ENCODE results near the gene RAE1. TPM values are rescaled to one million over a fixed set of nuclear protein-coding genes. Genes with fewer than 3 reads are reported as not detected.

Gene RAE1
- total RNA-seq, 1 experiment from 2014 or later = 53.1 TPM

- Histone ChIP-seq H3K27ac (ENCODE audit: insufficient read length, low read depth, low read length) (no peak overlapping the region), H4K20me1 (ENCODE audit: control insufficient read depth, insufficient read depth, insufficient read length) (no peaks in the 10 kb centered on the region), H3K23me2 (ENCODE audit: insufficient read length, low read depth, low read length, poor library complexity, severe bottlenecking) (no peaks in the 10 kb centered on the region)
Observed at GRCh38 chr20:57416296-57417022, 65.4 kb downstream of the RAE1 start.

More at GRCh38 chr20:57416296-57417022, 65.4 kb downstream of the RAE1 start:
- Mint-ChIP-seq H3K27me3 (ENCODE audit: low read depth) (peaks cover 2% of the 10 kb centered on the region), H3K27ac (no peak overlapping the region), H3K9me3 (no peaks in the 10 kb centered on the region), H3K4me3 (no peak overlapping the region), H3K4me1 (peaks cover 0 to 11% of the 10 kb centered on the region in 2 experiments; a peak in 2 of 4 replicates), H3K36me3 (ENCODE audit: insufficient read depth in 1 of 3, low read depth in 3 of 3) (no peaks in the 10 kb centered on the region)
- Histone ChIP-seq H3K27me3 (ENCODE audit: insufficient read depth, low read length) (no peaks in the 10 kb centered on the region), H4K5ac (ENCODE audit: insufficient read length, low read depth, low read length) (no peak overlapping the region), H2BK5ac (ENCODE audit: insufficient read length, low read length) (no peak overlapping the region), H3K79me1 (ENCODE audit: insufficient read depth, low read depth, low read length, poor library complexity, severe bottlenecking) (no peaks in the 10 kb centered on the region), H2BK120ac (ENCODE audit: low read depth, low read length, poor library complexity, severe bottlenecking) (no peak overlapping the region), H3K4me2 (ENCODE audit: insufficient read depth, insufficient read length, low read length) (no peak overlapping the region), H3K23ac (ENCODE audit: insufficient read length, low read depth, low read length) (no peak overlapping the region), H3K4ac (ENCODE audit: low read depth, low read length) (no peak overlapping the region), H4K8ac (replicated peaks; ENCODE audit: insufficient read length, low read depth, low read length) (no peak overlapping the region), H3K9me3 (ENCODE audit: control insufficient read depth, low read depth, low read length) (no peaks in the 10 kb centered on the region), H2AK5ac (ENCODE audit: insufficient read length, low read length) (no peak overlapping the region), H4K91ac (ENCODE audit: insufficient read length, low read depth, low read length) (no peak overlapping the region), H2AFZ (ENCODE audit: low read length) (no peak overlapping the region), H3K9ac (ENCODE audit: extremely low read depth, insufficient read length, low read length) (no peak overlapping the region), H2BK20ac (ENCODE audit: low read depth, low read length, poor library complexity, severe bottlenecking) (no peak overlapping the region), H3K18ac (ENCODE audit: insufficient read length, low read depth, low read length) (no peak overlapping the region), H2BK15ac (ENCODE audit: low read depth, low read length) (no peak overlapping the region), H3K14ac (ENCODE audit: insufficient read depth, low read length) (no peak overlapping the region), H3T11ph (ENCODE audit: low read length) (no peak overlapping the region), H3K79me2 (ENCODE audit: insufficient read depth, low read length) (no peaks in the 10 kb centered on the region), H3K4me1 (ENCODE audit: insufficient read depth, low read length) (no peaks in the 10 kb centered on the region), H3K56ac (ENCODE audit: insufficient read length, low read depth, low read length) (no peak overlapping the region), H2BK12ac (ENCODE audit: insufficient read length, low read depth, low read length) (no peak overlapping the region)
- TF ChIP-seq CTCF (conservative IDR thresholded peaks at IDR 0.05) = no peak
- no peak for DNase-seq
- WGBS (ENCODE audit: extremely low coverage, insufficient read length, low lambda C conversion rate) = no CpG with 5 or more reads among the region's 15 CpGs
